CD4-positive, alpha-beta T cell (primary cell): Measurements from ENCODE around the gene PCDHGA1. TPM values are rescaled to one million over a fixed set of nuclear protein-coding genes. Genes with fewer than 3 reads are reported as not detected.
A peak's percentile ranks its signal among the peaks of the same experiment; 100 is the strongest.
"Not testable (repeated sequence)": the region's sequence is repeated elsewhere in the genome, so short reads cannot be mapped to it uniquely, and the experiment has no call there.

Experiments used
- ATAC-seq: fragments of 200-7000 bp; cut with Tn5 transposase; one replicate; pipeline ENCODE4 v1.10.0; 2022; ENCODE audit warnings: mild to moderate bottlenecking; ENCODE audit not compliant: poor library complexity
- CTCF ChIA-PET: fragments of 350-600 bp; sonication (Branson Sonifier 250); formaldehyde crosslinking; loops from one replicate; lab custom pipeline; 2021; ENCODE audit warnings: antibody characterized with exemption, inconsistent platforms; lab: Charles Lee
- POLR2A ChIA-PET: fragments of 350-600 bp; sonication (Branson Sonifier 250); formaldehyde crosslinking; loops from one replicate; lab custom pipeline; 2021; ENCODE audit warnings: antibody characterized with exemption, inconsistent platforms; lab: Charles Lee
- DNase-seq, 14 experiments: peaks; one replicate each; pipeline ENCODE4 v3.0.0-alpha.2; 2013 to 2020; ENCODE audit warnings: mixed read lengths in 2 of 14
- H3K27ac ChIP-seq, 2 donors: one replicate each; pipeline versions ENCODE4 v1.5.1 to v1.7.0; 2013; ENCODE audit warnings: low read length in 2 of 2, low read depth in 1 of 2, mild to moderate bottlenecking in 1 of 2
- H3K27me3 ChIP-seq, 2 experiments: 1 replicate in 1 of 2; 2 replicates in 1 of 2; pipeline versions ENCODE4 v1.6.1 to v1.7.0; 2013; ENCODE audit warnings: low read length in 2 of 2, control low read depth in 1 of 2, mild to moderate bottlenecking in 1 of 2, moderate library complexity in 1 of 2; ENCODE audit not compliant: insufficient read depth in 2 of 2, control insufficient read depth in 1 of 2
- H3K36me3 ChIP-seq: one replicate; pipeline ENCODE4 v1.6.1; 2013; ENCODE audit warnings: low read length, control low read depth; ENCODE audit not compliant: insufficient read depth
- H3K4me1 ChIP-seq: one replicate; pipeline ENCODE4 v1.6.1; 2013; ENCODE audit warnings: low read length, control low read depth; ENCODE audit not compliant: insufficient read depth
- H3K4me3 ChIP-seq: one replicate; pipeline ENCODE4 v1.5.1; 2013; ENCODE audit warnings: mild to moderate bottlenecking, low read length, moderate library complexity
- H3K9me3 ChIP-seq, 2 experiments: 1 replicate in 1 of 2; 2 replicates in 1 of 2; pipeline versions ENCODE4 v1.6.1 to v1.7.0; 2013; ENCODE audit warnings: low read length in 2 of 2, mild to moderate bottlenecking in 2 of 2, control low read depth in 1 of 2, moderate library complexity in 1 of 2; ENCODE audit not compliant: control insufficient read depth in 1 of 2, insufficient read depth in 1 of 2
- H3K27ac Mint-ChIP-seq: one replicate; pipeline ENCODE4 v1.8.0; 2020; ENCODE audit warnings: mixed read lengths
- H3K27me3 Mint-ChIP-seq: one replicate; pipeline ENCODE4 v1.8.0; 2021; ENCODE audit warnings: mixed read lengths
- H3K36me3 Mint-ChIP-seq: one replicate; pipeline ENCODE4 v1.8.0; 2021; ENCODE audit warnings: low read depth, mixed read lengths
- H3K4me1 Mint-ChIP-seq: one replicate; pipeline ENCODE4 v1.8.0; 2021; ENCODE audit warnings: low read depth, mixed read lengths
- H3K4me3 Mint-ChIP-seq: one replicate; pipeline ENCODE4 v1.8.0; 2020; ENCODE audit warnings: mild to moderate bottlenecking, mixed read lengths
- H3K9me3 Mint-ChIP-seq: one replicate; pipeline ENCODE4 v1.8.0; 2020; ENCODE audit warnings: mixed read lengths
- CTCF ChIP-seq: fragments of 200-600 bp; IDR thresholded peaks from one replicate; pipeline ENCODE4 v1.8.0; 2022; ENCODE audit warnings: antibody characterized with exemption, mild to moderate bottlenecking
- intact Hi-C, 2 experiments: fragments of 100-400 bp; cut with DNase I in 1 of 2; cut with micrococcal nuclease in 1 of 2; formaldehyde crosslinking; loops; one replicate each; pipeline versions ENCODE4 v1.15.1 to v1.9.0; 2023 to 2025; cut with DNase I, micrococcal nuclease
- total RNA-seq, 174 experiments: library from RNA in 2 of 174; stranded (reverse) in 2 of 174; gene quantifications; one replicate each; pipeline ENCODE4 v1.2.3 and lab custom pipeline; 2021 to 2026

PCDHGA1 gene
- total RNA-seq, 2 experiments from 2014 or later, result not detected

- H3K27me3 ChIP-seq, result peaks cover 61 to 84% of the 10 kb centered on the region in 2 experiments
- intact Hi-C loops, result loop anchor here (2.0 to 10.0 kb wide), 4 partner anchors 47 to 151 kb away; partner anchors contain the start of genes PCDHGA5 (in 1 of the 2) and TAF7 (in 1 of the 2)
- Mint-ChIP-seq H3K27me3 (peaks cover 78% of the 10 kb centered on the region), H3K4me3 (peak overlapping the region; percentile 51), H3K36me3 (peaks cover 38% of the 10 kb centered on the region), H3K9me3 (peaks cover 19% of the 10 kb centered on the region), H3K4me1 (peaks cover 24% of the 10 kb centered on the region), H3K27ac (no peak overlapping the region)
- ATAC-seq (no peak), DNase-seq (peak in 1 of 14 experiments; percentile 22)
- H3K36me3 ChIP-seq, result no peaks in the 10 kb centered on the region
- no peak overlapping the region for H3K4me3 ChIP-seq
- H3K9me3 ChIP-seq, result peaks cover 33 to 48% of the 10 kb centered on the region in 2 experiments
- peaks cover 12% of the 10 kb centered on the region for H3K4me1 ChIP-seq
- no peak for TF ChIP-seq CTCF
- ChIA-PET POLR2A (no interaction called here), CTCF (interaction anchor here (1.6 to 2.8 kb wide), 3 partner anchors 9 to 152 kb away, joined by 3 to 19 read pairs (median 9); partner anchors contain the start of genes PCDHGA11 and PCDHGA6)
- no peak overlapping the region for H3K27ac ChIP-seq
Measured at GRCh38 chr5:141411575-141411974, 81.3 kb downstream of the PCDHGA1 start.

- H3K4me3 Mint-ChIP-seq, result peak within 1 kb of the TSS; percentile 92
- ATAC-seq (peak; percentile 88), DNase-seq (peak in 13 of 14 experiments; percentile 26 to 72 (median 39))
- ChIA-PET CTCF (interaction anchor here (0.6 to 3.0 kb wide), 14 partner anchors 8 to 225 kb away, joined by 3 to 19 read pairs (median 4); partner anchors contain the start of genes PCDHGA11, PCDHGA6, PCDHGB5 and TAF7), POLR2A (interaction anchor here (0.9 to 1.3 kb wide), 3 partner anchors 48 to 151 kb away, joined by 3 to 4 read pairs (median 3); partner anchors contain the start of gene TAF7)
- H3K27me3 ChIP-seq, result peaks cover 63 to 84% of the 10 kb centered on the region in 2 experiments
- TF ChIP-seq CTCF, result peak; percentile 71
- intact Hi-C loops, result loop anchor here (2.0 to 10.0 kb wide), 5 partner anchors 48 to 149 kb away; partner anchors contain the start of genes PCDHGA5 (in 1 of the 2) and TAF7 (in 1 of the 2)
- peaks cover 20% of the 10 kb centered on the region for H3K9me3 Mint-ChIP-seq
- H3K4me1 Mint-ChIP-seq, result peaks cover 24% of the 10 kb centered on the region
- peaks cover 15% of the 10 kb centered on the region for H3K4me1 ChIP-seq
- peaks cover 46% of the 10 kb centered on the region for H3K36me3 Mint-ChIP-seq
- peak within 1 kb of the TSS; percentile 53 for H3K4me3 ChIP-seq
- peaks cover 21 to 51% of the 10 kb centered on the region in 2 experiments for H3K9me3 ChIP-seq
- no peak within 1 kb of the TSS for H3K27ac Mint-ChIP-seq
- peaks cover 82% of the 10 kb centered on the region for H3K27me3 Mint-ChIP-seq
- no peak within 1 kb of the TSS for H3K27ac ChIP-seq
- no peaks in the 10 kb centered on the region for H3K36me3 ChIP-seq
Measured at GRCh38 chr5:141412854-141413539, 82.7 kb downstream of the PCDHGA1 start, which contains the start of gene PCDHGA10. PCDHGA10 (plus strand) TSS chr5:141412987; CDS start chr5:141413176, 189 bp downstream.

- Mint-ChIP-seq H3K36me3 (peaks cover 51% of the 10 kb centered on the region), H3K4me1 (peaks cover 23% of the 10 kb centered on the region), H3K9me3 (peaks cover 22% of the 10 kb centered on the region), H3K27ac (no peak overlapping the region), H3K27me3 (peaks cover 82% of the 10 kb centered on the region), H3K4me3 (peak overlapping the region; percentile 92)
- POLR2A ChIA-PET, result interaction anchor here (0.9 to 1.3 kb wide), 2 partner anchors 93 to 150 kb away, joined by 3 to 4 read pairs; partner anchors contain the start of gene TAF7
- intact Hi-C loops, result loop anchor here (2.0 to 10.0 kb wide), 5 partner anchors 49 to 149 kb away; partner anchors contain the start of genes PCDHGA5 (in 1 of the 2) and TAF7 (in 1 of the 2)
- Histone ChIP-seq H3K9me3 (peaks cover 21 to 52% of the 10 kb centered on the region in 2 experiments), H3K27ac (no peak overlapping the region), H3K4me1 (peaks cover 15% of the 10 kb centered on the region), H3K4me3 (peak overlapping the region; percentile 53), H3K27me3 (peaks cover 63 to 84% of the 10 kb centered on the region in 2 experiments), H3K36me3 (no peaks in the 10 kb centered on the region)
- CTCF ChIA-PET, result interaction anchor here (0.6 to 3.0 kb wide), 10 partner anchors 23 to 224 kb away, joined by 3 to 19 read pairs (median 4); partner anchors contain the start of gene TAF7
- ATAC-seq (no peak), DNase-seq (no peak)
- no peak for TF ChIP-seq CTCF
Measured at GRCh38 chr5:141413540-141414069, 83.3 kb downstream of the PCDHGA1 start.

GRCh38 chr5:141414548-141415274, 84.4 kb downstream of the PCDHGA1 start:
- CTCF ChIA-PET, result interaction anchor here (1.1 to 3.0 kb wide), 2 partner anchors 94 to 110 kb away, joined by 3 to 15 read pairs; partner anchors contain the start of gene TAF7
- peaks cover 15% of the 10 kb centered on the region for H3K4me1 ChIP-seq

More at GRCh38 chr5:141414548-141415274, 84.4 kb downstream of the PCDHGA1 start:
- intact Hi-C loops, result loop anchor here (5.0 to 10.0 kb wide), 4 partner anchors 32 to 148 kb away; partner anchors contain the start of genes PCDHGA5 (in 1 of the 2), PCDHGA7 (in 1 of the 2) and TAF7 (in 1 of the 2)
- peak overlapping the region; percentile 59 for H3K4me3 Mint-ChIP-seq
- peaks cover 27% of the 10 kb centered on the region for H3K4me1 Mint-ChIP-seq
- DNase-seq, H3K36me3 ChIP-seq, ATAC-seq, POLR2A ChIA-PET, H3K27ac ChIP-seq, H3K4me3 ChIP-seq, H3K27ac Mint-ChIP-seq: not testable (repeated sequence)
- peaks cover 62 to 84% of the 10 kb centered on the region in 2 experiments for H3K27me3 ChIP-seq
- peaks cover 80% of the 10 kb centered on the region for H3K27me3 Mint-ChIP-seq
- H3K36me3 Mint-ChIP-seq, result peaks cover 50% of the 10 kb centered on the region
- peaks cover 20% of the 10 kb centered on the region for H3K9me3 Mint-ChIP-seq
- peaks cover 23 to 57% of the 10 kb centered on the region in 2 experiments for H3K9me3 ChIP-seq
